Tibial nerve (tissue), 4 donors: ENCODE results near the gene SUFU. TPM values are rescaled to one million over a fixed set of nuclear protein-coding genes. Genes with fewer than 3 reads are reported as not detected.
A peak's percentile ranks its signal among the peaks of the same experiment; 100 is the strongest.

ENCODE experiments used
- DNase-seq, 2 donors: peaks; one replicate each; pipeline ENCODE4 v3.0.0-alpha.2; 2019; ENCODE audit warnings: low spot score in 2 of 2
- H3K27ac ChIP-seq, 4 donors: fragments of 200-600 bp; sonication (generic) in 3 of 4; one replicate each; pipeline ENCODE4 v1.5.1; 2017 to 2019; ENCODE audit warnings: mild to moderate bottlenecking in 1 of 4
- H3K27me3 ChIP-seq, 2 donors: fragments of 200-600 bp; sonication (generic) in 1 of 2; one replicate each; pipeline versions ENCODE4 v1.5.1 to v1.6.0; 2017 to 2019
- H3K36me3 ChIP-seq, 3 donors: fragments of 200-600 bp; sonication (generic); one replicate each; pipeline ENCODE4 v1.5.1; 2018 to 2019
- H3K4me1 ChIP-seq, 4 donors: fragments of 200-600 bp; sonication (generic) in 3 of 4; one replicate each; pipeline ENCODE4 v1.5.1; 2017 to 2019
- H3K4me3 ChIP-seq, 4 donors: fragments of 200-600 bp; sonication (generic) in 3 of 4; one replicate each; pipeline ENCODE4 v1.5.1; 2017 to 2019; ENCODE audit warnings: mild to moderate bottlenecking in 1 of 4, moderate library complexity in 1 of 4
- H3K9me3 ChIP-seq, 4 donors: fragments of 200-600 bp; sonication (generic) in 3 of 4; one replicate each; pipeline ENCODE4 v1.5.1; 2017 to 2019
- EP300 ChIP-seq, 2 donors: sonication (generic); formaldehyde crosslinking; IDR thresholded peaks; one replicate each; pipeline ENCODE4 v1.6.1; 2017; ENCODE audit warnings: antibody characterized with exemption in 2 of 2, mild to moderate bottlenecking in 1 of 2
- POLR2A ChIP-seq, 2 donors: fragments of 450-650 bp; IDR thresholded peaks; one replicate each; pipeline ENCODE4 v1.6.1; 2017; ENCODE audit warnings: antibody characterized with exemption in 2 of 2, mild to moderate bottlenecking in 2 of 2, moderate library complexity in 2 of 2
- WGBS, 2 donors: methylation state at CpG; one replicate each; pipeline ENCODE4 v1.1.5; 2018; 5-methylcytosine and 5-hydroxymethylcytosine counted together
- total RNA-seq, 4 donors: library from RNA; depleted of rRNA; stranded (reverse); fragments of >200 nt; gene quantifications; one replicate each; pipeline ENCODE4 v1.1.0, GENCODE V29; 2016
- TF ChIP-seq, protein P1 (sequence below), 5 experiments: fragments of 200-600 bp in 3 of 5; fragments of 450-650 bp in 2 of 5; sonication (generic) in 3 of 5; IDR thresholded peaks; one replicate each; pipeline ENCODE4 v1.5.1; 2016 to 2019; ENCODE audit warnings: antibody characterized with exemption in 5 of 5, mild to moderate bottlenecking in 3 of 5, moderate library complexity in 2 of 5

The SUFU gene
- total RNA-seq, 4 donors from 2014 or later, result 9.8 to 17.1 (median 14.2) TPM

DNA sequence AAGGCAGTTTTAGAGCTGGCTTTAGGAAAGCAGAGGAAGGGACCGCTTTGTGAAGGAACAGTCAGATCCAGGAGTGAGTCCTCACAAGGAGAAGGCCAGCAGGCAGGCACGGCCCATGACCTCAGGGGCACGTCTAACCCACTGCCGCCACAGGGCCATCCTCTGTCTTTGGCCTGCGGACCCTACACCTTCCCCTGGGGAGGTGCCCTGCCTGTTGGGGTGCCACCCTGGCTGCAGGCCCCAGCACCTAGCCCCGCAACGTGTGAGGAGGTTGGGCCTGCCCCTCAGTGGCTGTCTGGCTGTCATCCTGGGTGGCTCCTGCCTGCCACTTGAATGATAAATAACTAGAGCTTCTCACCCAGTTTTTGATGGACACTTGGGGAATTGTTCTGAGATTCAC is 109.5 kb downstream of the SUFU start:
- Histone ChIP-seq H3K4me3 (no peak overlapping the region), H3K36me3 (peaks cover 2 to 42% (median 6%) of the 10 kb centered on the region in 3 donors), H3K9me3 (no peaks in the 10 kb centered on the region), H3K27me3 (no peaks in the 10 kb centered on the region), H3K4me1 (peaks cover 0 to 65% (median 8%) of the 10 kb centered on the region in 4 donors), H3K27ac (peak overlapping the region in 3 of 4 donors; percentile 41 to 64 (median 60))
- 84 to 88% methylated on average over 7 of the region's 7 CpGs for WGBS, 2 donors
- TF ChIP-seq POLR2A (IDR thresholded peaks at IDR 0.05) (no peak), EP300 (IDR thresholded peaks at IDR 0.05) (no peak)
- TF ChIP-seq, protein P1, sequence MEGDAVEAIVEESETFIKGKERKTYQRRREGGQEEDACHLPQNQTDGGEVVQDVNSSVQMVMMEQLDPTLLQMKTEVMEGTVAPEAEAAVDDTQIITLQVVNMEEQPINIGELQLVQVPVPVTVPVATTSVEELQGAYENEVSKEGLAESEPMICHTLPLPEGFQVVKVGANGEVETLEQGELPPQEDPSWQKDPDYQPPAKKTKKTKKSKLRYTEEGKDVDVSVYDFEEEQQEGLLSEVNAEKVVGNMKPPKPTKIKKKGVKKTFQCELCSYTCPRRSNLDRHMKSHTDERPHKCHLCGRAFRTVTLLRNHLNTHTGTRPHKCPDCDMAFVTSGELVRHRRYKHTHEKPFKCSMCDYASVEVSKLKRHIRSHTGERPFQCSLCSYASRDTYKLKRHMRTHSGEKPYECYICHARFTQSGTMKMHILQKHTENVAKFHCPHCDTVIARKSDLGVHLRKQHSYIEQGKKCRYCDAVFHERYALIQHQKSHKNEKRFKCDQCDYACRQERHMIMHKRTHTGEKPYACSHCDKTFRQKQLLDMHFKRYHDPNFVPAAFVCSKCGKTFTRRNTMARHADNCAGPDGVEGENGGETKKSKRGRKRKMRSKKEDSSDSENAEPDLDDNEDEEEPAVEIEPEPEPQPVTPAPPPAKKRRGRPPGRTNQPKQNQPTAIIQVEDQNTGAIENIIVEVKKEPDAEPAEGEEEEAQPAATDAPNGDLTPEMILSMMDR (IDR thresholded peaks at IDR 0.05), result no peak
- no peak for DNase-seq

DNA sequence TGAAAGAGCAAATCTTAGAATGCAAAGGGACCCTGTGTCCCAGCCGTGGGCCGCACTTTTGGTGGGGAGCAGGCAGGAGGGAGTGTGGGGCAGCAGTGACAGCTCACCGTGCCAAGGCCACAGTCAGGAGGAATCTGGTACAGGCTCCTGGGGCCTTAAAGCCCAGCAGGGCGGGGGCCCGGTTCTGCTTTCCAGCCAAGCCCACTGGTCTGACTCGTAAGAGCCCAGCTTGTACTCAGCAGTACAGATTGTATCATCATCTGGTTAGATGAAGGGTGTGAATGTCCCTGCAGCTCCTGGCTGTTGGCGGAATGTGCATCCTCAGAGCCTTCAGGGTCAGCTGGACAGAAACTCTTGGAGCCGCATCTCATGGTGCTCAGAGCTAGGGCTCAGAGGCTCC is 110.0 kb downstream of the SUFU start:
- no peaks in the 10 kb centered on the region for H3K27me3 ChIP-seq
- no peak for DNase-seq
- TF ChIP-seq POLR2A (IDR thresholded peaks at IDR 0.05) (no peak), EP300 (IDR thresholded peaks at IDR 0.05) (no peak)
- TF ChIP-seq, protein P1 (IDR thresholded peaks at IDR 0.05), result no peak
- 59 to 75% methylated on average over 5 to 7 of the region's 8 CpGs for WGBS, 2 donors
- peaks cover 2 to 46% (median 6%) of the 10 kb centered on the region in 3 donors for H3K36me3 ChIP-seq
- H3K4me3 ChIP-seq, result no peak overlapping the region
- peaks cover 0 to 66% (median 8%) of the 10 kb centered on the region in 4 donors for H3K4me1 ChIP-seq
- H3K27ac ChIP-seq, result peak overlapping the region in 3 of 4 donors; percentile 41 to 64 (median 60)
- H3K9me3 ChIP-seq, result no peaks in the 10 kb centered on the region

DNA sequence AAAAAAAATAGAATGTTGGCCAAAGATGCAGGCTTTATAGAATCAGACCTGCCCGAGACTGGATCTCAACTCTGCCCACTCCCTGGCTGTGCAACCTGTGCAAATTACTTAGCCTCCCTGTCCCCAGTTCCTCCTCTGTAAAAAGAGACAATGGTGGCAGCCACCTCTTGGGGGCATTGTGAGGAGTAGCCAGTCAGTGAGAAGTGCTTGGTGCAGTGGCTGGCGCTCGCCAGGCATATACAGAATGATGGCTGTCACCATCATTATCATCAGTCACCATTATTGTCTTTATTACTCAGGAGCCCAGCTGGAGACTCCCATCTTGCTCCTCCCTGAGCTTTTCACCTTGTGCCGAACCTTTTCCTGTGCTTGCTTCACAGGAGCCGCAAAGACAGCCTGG is 111.1 kb downstream of the SUFU start:
- Histone ChIP-seq H3K4me1 (peaks cover 0 to 74% (median 19%) of the 10 kb centered on the region in 4 donors), H3K4me3 (no peak overlapping the region), H3K27ac (no peak overlapping the region), H3K9me3 (no peaks in the 10 kb centered on the region), H3K36me3 (peaks cover 2 to 46% (median 6%) of the 10 kb centered on the region in 3 donors), H3K27me3 (no peaks in the 10 kb centered on the region)
- TF ChIP-seq, protein P1 (IDR thresholded peaks at IDR 0.05), result no peak
- TF ChIP-seq EP300 (IDR thresholded peaks at IDR 0.05) (no peak), POLR2A (IDR thresholded peaks at IDR 0.05) (no peak)
- 83 to 91% methylated on average over 5 of the region's 5 CpGs for WGBS, 2 donors
- no peak for DNase-seq

DNA sequence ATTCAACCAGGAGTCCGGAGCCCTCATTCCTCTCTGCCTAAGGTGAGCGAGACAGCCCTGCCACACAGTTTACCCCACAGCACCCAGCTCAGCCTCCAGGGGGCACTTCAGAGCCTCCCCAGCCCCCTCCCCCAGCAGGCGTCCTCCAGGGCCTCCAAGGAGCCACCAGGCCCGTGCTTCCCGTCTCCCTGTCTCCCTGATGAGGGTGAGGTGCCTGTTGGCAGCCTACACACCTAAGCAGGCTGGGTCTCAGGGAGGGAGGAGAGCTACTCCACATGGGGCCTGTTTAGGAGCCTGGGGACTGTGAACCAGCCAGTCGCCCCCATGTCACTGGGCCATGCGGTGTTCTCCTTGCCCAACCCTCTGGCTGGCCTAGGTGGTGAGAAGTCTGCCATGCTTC is 111.6 kb downstream of the SUFU start:
- Histone ChIP-seq H3K9me3 (no peaks in the 10 kb centered on the region), H3K4me3 (no peak overlapping the region), H3K36me3 (peaks cover 2 to 46% (median 6%) of the 10 kb centered on the region in 3 donors), H3K4me1 (peaks cover 0 to 79% (median 23%) of the 10 kb centered on the region in 4 donors), H3K27me3 (no peaks in the 10 kb centered on the region), H3K27ac (peak overlapping the region in 1 of 4 donors; percentile 38)
- TF ChIP-seq EP300 (IDR thresholded peaks at IDR 0.05) (no peak), POLR2A (IDR thresholded peaks at IDR 0.05) (no peak)
- TF ChIP-seq, protein P1 (IDR thresholded peaks at IDR 0.05), result peak in 1 of 5 experiments; percentile 14
- 58 to 65% methylated on average over 6 of the region's 7 CpGs for WGBS, 2 donors
- no peak for DNase-seq

DNA sequence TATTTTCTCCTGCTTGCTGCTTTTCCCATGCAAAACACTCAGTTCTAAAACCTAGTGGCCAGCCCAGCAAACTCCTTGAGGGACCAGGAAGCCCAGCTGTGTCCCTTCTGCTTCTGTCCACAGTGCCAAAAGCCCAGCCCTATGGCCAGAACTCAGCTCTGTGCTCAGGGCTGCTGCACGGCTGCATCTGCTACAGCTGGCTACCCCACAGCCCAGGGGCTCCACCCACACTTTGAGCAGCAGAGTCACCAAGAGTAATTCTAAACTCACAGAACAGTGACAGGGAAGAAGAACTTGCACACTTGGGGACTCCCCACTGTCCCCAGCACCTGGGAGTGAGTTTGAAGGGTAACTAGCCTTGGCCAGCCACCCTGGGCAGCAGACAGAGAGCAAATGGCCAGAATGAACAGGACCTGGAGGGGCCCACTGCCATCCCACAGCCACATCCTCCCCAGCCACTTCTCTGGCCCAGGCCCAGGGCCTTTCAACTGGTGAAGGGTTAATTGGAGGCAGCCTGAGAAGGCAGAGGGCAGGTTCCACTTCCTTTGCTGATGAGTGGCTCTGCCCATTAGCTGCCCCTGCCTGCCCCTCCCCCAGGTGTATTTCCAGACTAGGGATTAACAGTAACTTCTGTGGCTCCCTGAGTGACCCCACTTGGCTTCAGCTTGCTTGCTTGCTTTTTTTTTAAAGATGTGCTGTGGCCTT is 112.4 kb downstream of the SUFU start:
- peak in 1 of 2 donors; percentile 40 for DNase-seq
- TF ChIP-seq, protein P1 (IDR thresholded peaks at IDR 0.05), result no peak
- TF ChIP-seq POLR2A (IDR thresholded peaks at IDR 0.05) (no peak), EP300 (IDR thresholded peaks at IDR 0.05) (no peak)
- H3K4me1 ChIP-seq, result peaks cover 0 to 84% (median 32%) of the 10 kb centered on the region in 4 donors

More for the DNA sequence above, 112.4 kb downstream of the SUFU start:
- H3K27me3 ChIP-seq, result no peaks in the 10 kb centered on the region
- WGBS, 2 donors, result 54 to 67% methylated on average over 1 of the region's 1 CpG
- H3K4me3 ChIP-seq, result no peak overlapping the region
- H3K36me3 ChIP-seq, result peaks cover 2 to 49% (median 6%) of the 10 kb centered on the region in 3 donors
- H3K9me3 ChIP-seq, result no peaks in the 10 kb centered on the region
- peak overlapping the region in 2 of 4 donors; percentile 28 to 38 for H3K27ac ChIP-seq
